GM19468 (cell line): Measurements from ENCODE around the gene ZBTB17.
"Not testable (repeated sequence)": the region's sequence is repeated elsewhere in the genome, so short reads cannot be mapped to it uniquely, and the experiment has no call there.

ENCODE experiments used
- ATAC-seq: cut with Tn5 transposase; IDR thresholded peaks from one replicate; pipeline ENCODE4 v1.9.1; 2021; ENCODE audit warnings: mild to moderate bottlenecking, moderate library complexity, moderate number of reproducible peaks; ENCODE audit not compliant: unreplicated experiment; ENCODE audit errors: extremely low read depth

The ZBTB17 gene

GRCh38 chr1:15975805-15976680 is at the start of gene ZBTB17:
Gene ZBTB17 (minus strand): TSS chr1:15976101. CDS start chr1:15948495, 27,606 bp downstream.
- peak; percentile 67 for ATAC-seq

- no peak for ATAC-seq
These were observed 47.3 kb upstream of the ZBTB17 start for GRCh38 chr1:16023050-16023653.

- no peak for ATAC-seq
These were observed 46.5 kb upstream of the ZBTB17 start for GRCh38 chr1:16022393-16022792.

GRCh38 chr1:16021681-16022080 is 45.8 kb upstream of the ZBTB17 start, which contains the start of gene CLCNKA:
Gene CLCNKA (plus strand): TSS chr1:16022036. CDS start chr1:16022620, 584 bp downstream.
- ATAC-seq, result no peak

GRCh38 chr1:16020878-16021277 is 45.0 kb upstream of the ZBTB17 start:
- ATAC-seq, result not testable (repeated sequence)

- no peak for ATAC-seq
These were observed 44.4 kb upstream of the ZBTB17 start for GRCh38 chr1:16020325-16020724.

GRCh38 chr1:16019644-16020277 is 43.9 kb upstream of the ZBTB17 start:
- ATAC-seq, result no peak

GRCh38 chr1:16018749-16019643 is 43.1 kb upstream of the ZBTB17 start:
- no peak for ATAC-seq

- no peak for ATAC-seq
These were observed 42.4 kb upstream of the ZBTB17 start for GRCh38 chr1:16018308-16018707.

GRCh38 chr1:16017461-16018303 is 41.8 kb upstream of the ZBTB17 start, which contains the start of gene HSPB7:
Gene HSPB7 (minus strand): TSS chr1:16018043. CDS start chr1:16017963, 80 bp downstream.
- ATAC-seq, result no peak

GRCh38 chr1:16017076-16017460 is 41.2 kb upstream of the ZBTB17 start:
- no peak for ATAC-seq

GRCh38 chr1:16015960-16016901 is 40.3 kb upstream of the ZBTB17 start:
- no peak for ATAC-seq

GRCh38 chr1:16015491-16015890 is 39.6 kb upstream of the ZBTB17 start:
- no peak for ATAC-seq

GRCh38 chr1:16014509-16015482 is 38.9 kb upstream of the ZBTB17 start:
- ATAC-seq, result no peak

GRCh38 chr1:16013908-16014258 is 38.0 kb upstream of the ZBTB17 start:
- ATAC-seq, result no peak

GRCh38 chr1:16013220-16013907 is 37.5 kb upstream of the ZBTB17 start:
- no peak for ATAC-seq
